H9 (cell line): ENCODE results near the gene FANK1. TPM values are rescaled to one million over a fixed set of nuclear protein-coding genes. Genes with fewer than 3 reads are reported as not detected.
"Not testable (repeated sequence)": the region's sequence is repeated elsewhere in the genome, so short reads cannot be mapped to it uniquely, and the experiment has no call there.

Source experiments
- DNase-seq: peaks from one replicate; pipeline ENCODE4 v3.0.0-alpha.2; 2017
- H2AFZ ChIP-seq: one replicate; pipeline ENCODE4 v1.6.1; 2013; ENCODE audit warnings: mild to moderate bottlenecking, low read length, control low read depth, moderate library complexity
- H2AK5ac ChIP-seq: 2 replicates; pipeline ENCODE4 v1.6.1; 2013; ENCODE audit warnings: low read length, control low read depth, mixed read lengths; ENCODE audit not compliant: insufficient read length
- H2BK120ac ChIP-seq: one replicate; pipeline ENCODE4 v1.6.1; 2013; ENCODE audit warnings: low read depth, mild to moderate bottlenecking, low read length, control low read depth, inconsistent platforms; ENCODE audit not compliant: poor library complexity, severe bottlenecking
- H2BK12ac ChIP-seq: 2 replicates; pipeline ENCODE4 v1.6.1; 2013; ENCODE audit warnings: low read length, control low read depth, mixed read lengths, low read depth; ENCODE audit not compliant: insufficient read length
- H2BK15ac ChIP-seq: 2 replicates; pipeline ENCODE4 v1.6.1; 2013; ENCODE audit warnings: low read depth, low read length, control low read depth
- H2BK20ac ChIP-seq: one replicate; pipeline ENCODE4 v1.6.1; 2013; ENCODE audit warnings: low read depth, mild to moderate bottlenecking, low read length, control low read depth, inconsistent platforms; ENCODE audit not compliant: poor library complexity, severe bottlenecking
- H2BK5ac ChIP-seq: 2 replicates; pipeline ENCODE4 v1.6.1; 2013; ENCODE audit warnings: low read length, control low read depth, mixed read lengths; ENCODE audit not compliant: insufficient read length
- H3K14ac ChIP-seq: 2 replicates; pipeline ENCODE4 v1.6.1; 2013; ENCODE audit warnings: low read length, control low read depth; ENCODE audit not compliant: insufficient read depth
- H3K18ac ChIP-seq: 2 replicates; pipeline ENCODE4 v1.6.1; 2013; ENCODE audit warnings: low read depth, mild to moderate bottlenecking, mixed read lengths, low read length, control low read depth; ENCODE audit not compliant: insufficient read length
- H3K23ac ChIP-seq: 2 replicates; pipeline ENCODE4 v1.6.1; 2013; ENCODE audit warnings: low read length, control low read depth, mixed read lengths, low read depth; ENCODE audit not compliant: insufficient read length
- H3K23me2 ChIP-seq: 2 replicates; pipeline ENCODE4 v1.6.1; 2013; ENCODE audit warnings: low read depth, mild to moderate bottlenecking, mixed read lengths, low read length, control low read depth; ENCODE audit not compliant: insufficient read length, poor library complexity, severe bottlenecking
- H3K27ac ChIP-seq: 2 replicates; pipeline ENCODE4 v1.5.1; 2013; ENCODE audit warnings: low read length, control low read depth, mixed read lengths, low read depth; ENCODE audit not compliant: insufficient read length
- H3K27me3 ChIP-seq: 2 replicates; pipeline ENCODE4 v1.6.1; 2013; ENCODE audit warnings: low read length, control low read depth, inconsistent platforms; ENCODE audit not compliant: insufficient read depth
- H3K4ac ChIP-seq: 2 replicates; pipeline ENCODE4 v1.6.1; 2013; ENCODE audit warnings: low read depth, mild to moderate bottlenecking, control low read depth, inconsistent platforms, low read length, moderate library complexity
- H3K4me1 ChIP-seq: 2 replicates; pipeline ENCODE4 v1.6.1; 2013; ENCODE audit warnings: low read length, control low read depth, inconsistent platforms; ENCODE audit not compliant: insufficient read depth
- H3K4me2 ChIP-seq: 2 replicates; pipeline ENCODE4 v1.6.1; 2013; ENCODE audit warnings: low read length, control low read depth, mixed read lengths; ENCODE audit not compliant: insufficient read length, insufficient read depth
- H3K56ac ChIP-seq: 2 replicates; pipeline ENCODE4 v1.6.1; 2013; ENCODE audit warnings: low read depth, mild to moderate bottlenecking, mixed read lengths, low read length, control low read depth; ENCODE audit not compliant: insufficient read length
- H3K79me1 ChIP-seq: 2 replicates; pipeline ENCODE4 v1.6.1; 2013; ENCODE audit warnings: low read depth, mild to moderate bottlenecking, moderate library complexity, low read length, control low read depth, inconsistent platforms; ENCODE audit not compliant: insufficient read depth, poor library complexity, severe bottlenecking
- H3K79me2 ChIP-seq: 2 replicates; pipeline ENCODE4 v1.6.1; 2013; ENCODE audit warnings: low read length, control low read depth, inconsistent platforms; ENCODE audit not compliant: insufficient read depth
- H3K9ac ChIP-seq: 2 replicates; pipeline ENCODE4 v1.6.1; 2013; ENCODE audit warnings: low read length, control low read depth, mixed read lengths; ENCODE audit not compliant: insufficient read length; ENCODE audit errors: extremely low read depth
- H3K9me3 ChIP-seq: one replicate; pipeline ENCODE4 v1.6.1; 2013; ENCODE audit warnings: low read depth, low read length, inconsistent platforms; ENCODE audit not compliant: control insufficient read depth
- H3T11ph ChIP-seq: one replicate; pipeline ENCODE4 v1.6.1; 2013; ENCODE audit warnings: mild to moderate bottlenecking, low read length, control low read depth, inconsistent platforms
- H4K20me1 ChIP-seq: one replicate; pipeline ENCODE4 v1.6.1; 2013; ENCODE audit not compliant: control insufficient read depth, insufficient read length, insufficient read depth
- H4K5ac ChIP-seq: 2 replicates; pipeline ENCODE4 v1.6.1; 2013; ENCODE audit warnings: low read depth, mild to moderate bottlenecking, mixed read lengths, low read length, control low read depth; ENCODE audit not compliant: insufficient read length
- H4K8ac ChIP-seq: replicated peaks from 2 replicates; pipeline ENCODE4 v1.6.1; 2013; ENCODE audit warnings: low read length, control low read depth, mixed read lengths, low read depth; ENCODE audit not compliant: insufficient read length
- H4K91ac ChIP-seq: 2 replicates; pipeline ENCODE4 v1.6.1; 2013; ENCODE audit warnings: low read depth, mild to moderate bottlenecking, moderate library complexity, mixed read lengths, low read length, control low read depth; ENCODE audit not compliant: insufficient read length
- H3K27ac Mint-ChIP-seq, 3 experiments: 2 replicates in 2 of 3; 3 replicates in 1 of 3; pipeline ENCODE4 v1.8.0; 2020 to 2021; ENCODE audit warnings: mixed read lengths in 3 of 3, mild to moderate bottlenecking in 1 of 3, moderate library complexity in 1 of 3
- H3K27me3 Mint-ChIP-seq: 2 replicates; pipeline ENCODE4 v1.8.0; 2021; ENCODE audit warnings: low read depth, mild to moderate bottlenecking, moderate library complexity, mixed read lengths
- H3K36me3 Mint-ChIP-seq, 3 experiments: 2 replicates in 2 of 3; 3 replicates in 1 of 3; pipeline ENCODE4 v1.8.0; 2020 to 2021; ENCODE audit warnings: low read depth in 3 of 3, mixed read lengths in 3 of 3; ENCODE audit not compliant: insufficient read depth in 1 of 3
- H3K4me1 Mint-ChIP-seq, 2 experiments: 2 replicates each; pipeline ENCODE4 v1.8.0; 2020; ENCODE audit warnings: mixed read lengths in 2 of 2
- H3K4me3 Mint-ChIP-seq, 2 experiments: 2 replicates in 1 of 2; 3 replicates in 1 of 2; pipeline ENCODE4 v1.8.0; 2020 to 2021; ENCODE audit warnings: mild to moderate bottlenecking in 2 of 2, mixed read lengths in 2 of 2, moderate library complexity in 1 of 2
- H3K9me3 Mint-ChIP-seq, 2 experiments: 2 replicates in 1 of 2; 3 replicates in 1 of 2; pipeline ENCODE4 v1.8.0; 2020; ENCODE audit warnings: mild to moderate bottlenecking in 2 of 2, mixed read lengths in 2 of 2, moderate library complexity in 1 of 2
- WGBS: extraction: QIAGEN DNeasy Blood & Tissue Kit; methylation state at CpG from one replicate; pipeline ENCODE4 v1.1.7; 2013; ENCODE audit warnings: missing lambda C conversion rate, low lambda C conversion rate, mixed read lengths; ENCODE audit not compliant: insufficient read length; ENCODE audit errors: extremely low coverage; 5-methylcytosine and 5-hydroxymethylcytosine counted together
- total RNA-seq: library from RNA; stranded (reverse); gene quantifications from 2 replicates; pipeline ENCODE4 v1.2.1, GENCODE V29; 2021
- TF ChIP-seq, protein P1 (sequence below): fragments of 200-600 bp; sonication (generic); conservative IDR thresholded peaks from 3 replicates; pipeline ENCODE4 v1.8.0; 2021; ENCODE audit warnings: antibody characterized with exemption, mild to moderate bottlenecking

The FANK1 gene
- total RNA-seq, 1 experiment from 2014 or later: 0.68 TPM

DNA sequence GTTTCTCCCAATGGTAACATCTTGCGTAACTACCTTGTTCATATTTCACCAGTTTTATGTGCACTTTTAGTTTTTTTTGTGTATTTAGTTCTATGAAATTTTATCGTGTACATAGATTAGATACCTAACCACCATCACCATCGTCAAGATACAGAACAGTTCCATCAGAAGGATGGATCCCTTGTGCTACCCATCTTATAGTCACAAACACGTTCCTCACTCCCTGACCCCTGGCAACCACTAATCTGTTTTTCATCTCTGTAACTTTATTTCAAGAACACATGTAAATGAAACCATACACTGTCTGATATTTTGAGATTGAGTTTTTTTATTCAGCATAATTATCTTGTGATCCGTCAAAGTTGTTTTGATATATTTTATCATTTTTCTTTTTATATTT, 29.9 kb downstream of the FANK1 start:
- H2BK12ac ChIP-seq: no peak overlapping the region
- Mint-ChIP-seq H3K4me1 (peaks cover 0 to 9% of the 10 kb centered on the region in 2 experiments; a peak in 2 of 4 replicates), H3K27ac (no peak overlapping the region), H3K4me3 (no peak overlapping the region), H3K36me3 (peaks cover 0 to under 1% (median 0%) of the 10 kb centered on the region in 3 experiments; a peak in 2 of 7 replicates), H3K27me3 (no peaks in the 10 kb centered on the region), H3K9me3 (peaks cover 5 to 8% of the 10 kb centered on the region in 2 experiments)
- H4K5ac ChIP-seq: no peak overlapping the region
- no peak overlapping the region for H2AK5ac ChIP-seq
- no peaks in the 10 kb centered on the region for H3K23me2 ChIP-seq
- no peaks in the 10 kb centered on the region for H3K4me1 ChIP-seq
- no peak overlapping the region for H3K23ac ChIP-seq
- no peak overlapping the region for H3T11ph ChIP-seq
- no peak overlapping the region for H3K9ac ChIP-seq
- peaks cover 6% of the 10 kb centered on the region for H3K9me3 ChIP-seq
- H3K4ac ChIP-seq: no peak overlapping the region
- H3K18ac ChIP-seq: no peak overlapping the region
- H4K91ac ChIP-seq: no peak overlapping the region
- TF ChIP-seq, protein P1, sequence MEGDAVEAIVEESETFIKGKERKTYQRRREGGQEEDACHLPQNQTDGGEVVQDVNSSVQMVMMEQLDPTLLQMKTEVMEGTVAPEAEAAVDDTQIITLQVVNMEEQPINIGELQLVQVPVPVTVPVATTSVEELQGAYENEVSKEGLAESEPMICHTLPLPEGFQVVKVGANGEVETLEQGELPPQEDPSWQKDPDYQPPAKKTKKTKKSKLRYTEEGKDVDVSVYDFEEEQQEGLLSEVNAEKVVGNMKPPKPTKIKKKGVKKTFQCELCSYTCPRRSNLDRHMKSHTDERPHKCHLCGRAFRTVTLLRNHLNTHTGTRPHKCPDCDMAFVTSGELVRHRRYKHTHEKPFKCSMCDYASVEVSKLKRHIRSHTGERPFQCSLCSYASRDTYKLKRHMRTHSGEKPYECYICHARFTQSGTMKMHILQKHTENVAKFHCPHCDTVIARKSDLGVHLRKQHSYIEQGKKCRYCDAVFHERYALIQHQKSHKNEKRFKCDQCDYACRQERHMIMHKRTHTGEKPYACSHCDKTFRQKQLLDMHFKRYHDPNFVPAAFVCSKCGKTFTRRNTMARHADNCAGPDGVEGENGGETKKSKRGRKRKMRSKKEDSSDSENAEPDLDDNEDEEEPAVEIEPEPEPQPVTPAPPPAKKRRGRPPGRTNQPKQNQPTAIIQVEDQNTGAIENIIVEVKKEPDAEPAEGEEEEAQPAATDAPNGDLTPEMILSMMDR: no peak
- H3K27me3 ChIP-seq: no peaks in the 10 kb centered on the region
- H3K79me2 ChIP-seq: no peaks in the 10 kb centered on the region
- no peak overlapping the region for H2BK15ac ChIP-seq
- H3K79me1 ChIP-seq: no peaks in the 10 kb centered on the region
- H2BK120ac ChIP-seq: no peak overlapping the region
- DNase-seq: no peak
- no peak overlapping the region for H2BK5ac ChIP-seq
- H2BK20ac ChIP-seq: no peak overlapping the region
- no peak overlapping the region for H3K27ac ChIP-seq
- H2AFZ ChIP-seq: no peak overlapping the region
- H4K20me1 ChIP-seq: no peaks in the 10 kb centered on the region
- H3K4me2 ChIP-seq: no peak overlapping the region
- no peak overlapping the region for H3K14ac ChIP-seq
- no CpG with 5 or more reads among the region's 5 CpGs for WGBS
- no peak overlapping the region for H3K56ac ChIP-seq
- H4K8ac ChIP-seq: no peak overlapping the region

DNA sequence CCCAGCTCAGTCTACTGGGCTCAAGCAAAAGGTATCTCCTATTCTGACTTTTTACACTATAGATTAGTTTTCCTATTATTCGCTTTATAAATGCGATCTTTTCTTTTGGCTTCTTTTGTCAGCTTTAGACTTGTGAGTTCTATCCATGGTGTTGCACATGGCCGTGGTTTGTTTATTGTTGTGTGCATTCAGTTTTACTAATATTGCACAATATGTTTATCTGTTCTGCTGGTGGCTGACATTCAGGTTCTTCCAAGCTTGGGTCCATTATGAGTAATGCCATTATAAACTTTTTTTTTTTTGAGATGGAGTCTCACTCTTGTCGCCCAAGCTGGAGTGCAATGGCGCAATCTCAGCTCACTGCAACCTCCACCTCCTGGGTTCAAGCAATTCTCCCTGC, 30.9 kb downstream of the FANK1 start:
- not testable (repeated sequence) for H3K23ac ChIP-seq, H2AFZ ChIP-seq, H3K4me2 ChIP-seq, H2BK5ac ChIP-seq, H3K4me3 Mint-ChIP-seq, H3K14ac ChIP-seq, H3K36me3 Mint-ChIP-seq, H3K9me3 ChIP-seq, H2AK5ac ChIP-seq, H2BK12ac ChIP-seq, H3K18ac ChIP-seq, H2BK20ac ChIP-seq, H2BK15ac ChIP-seq, H3K79me1 ChIP-seq, H3K27me3 ChIP-seq, H3T11ph ChIP-seq, H3K56ac ChIP-seq, H4K20me1 ChIP-seq, H3K27ac ChIP-seq, H4K5ac ChIP-seq, H3K79me2 ChIP-seq, H3K4ac ChIP-seq, H3K27me3 Mint-ChIP-seq, H2BK120ac ChIP-seq, H3K4me1 Mint-ChIP-seq, H4K91ac ChIP-seq, H4K8ac ChIP-seq, H3K9ac ChIP-seq, H3K23me2 ChIP-seq, DNase-seq, H3K4me1 ChIP-seq, H3K27ac Mint-ChIP-seq, H3K9me3 Mint-ChIP-seq
- WGBS: no CpG with 5 or more reads among the region's 5 CpGs
